Transverse colon (tissue), 4 donors: ENCODE results near the gene THAP6. TPM values are rescaled to one million over a fixed set of nuclear protein-coding genes. Genes with fewer than 3 reads are reported as not detected.

Source experiments
- DNase-seq: peaks from one replicate; pipeline ENCODE4 v3.0.0-alpha.2; 2019
- H3K27ac ChIP-seq, 4 donors: fragments of 200-600 bp; sonication (generic); 2 replicates each; pipeline ENCODE4 v1.5.1; 2016 to 2018; ENCODE audit warnings: inconsistent platforms in 4 of 4
- H3K27me3 ChIP-seq: fragments of 200-600 bp; sonication (generic); 2 replicates; pipeline ENCODE4 v1.5.1; 2017; ENCODE audit warnings: inconsistent platforms
- H3K36me3 ChIP-seq, 4 donors: fragments of 200-600 bp; sonication (generic); 2 replicates each; pipeline ENCODE4 v1.5.1; 2017 to 2019; ENCODE audit warnings: inconsistent platforms in 4 of 4
- H3K4me1 ChIP-seq, 4 donors: fragments of 200-600 bp; sonication (generic); 2 replicates each; pipeline ENCODE4 v1.5.1; 2017 to 2020; ENCODE audit warnings: inconsistent platforms in 4 of 4
- H3K4me3 ChIP-seq, 4 donors: fragments of 200-600 bp; sonication (generic); 1 replicate in 1 of 4; 2 replicates in 3 of 4; pipeline versions ENCODE4 v1.5.1 to v1.6.1; 2017 to 2019; ENCODE audit warnings: inconsistent platforms in 4 of 4
- H3K9me3 ChIP-seq, 2 donors: fragments of 200-600 bp; sonication (generic); 2 replicates each; pipeline ENCODE4 v1.5.1; 2017 to 2019; ENCODE audit warnings: inconsistent platforms in 2 of 2
- CTCF ChIP-seq, 5 experiments: fragments of 200-600 bp in 3 of 5; fragments of 450-650 bp in 2 of 5; sonication (generic) in 3 of 5; IDR thresholded peaks; 1 replicate in 2 of 5; 2 replicates in 3 of 5; pipeline ENCODE4 v1.5.1; 2016 to 2017; ENCODE audit warnings: antibody characterized with exemption in 5 of 5, inconsistent platforms in 3 of 5, mild to moderate bottlenecking in 2 of 5, moderate library complexity in 1 of 5
- EP300 ChIP-seq: sonication (generic); formaldehyde crosslinking; IDR thresholded peaks from one replicate; pipeline ENCODE4 v1.6.1; 2017; ENCODE audit warnings: antibody characterized with exemption, low read depth
- POLR2A ChIP-seq: fragments of 450-650 bp; IDR thresholded peaks from one replicate; pipeline ENCODE4 v1.6.1; 2016; ENCODE audit warnings: antibody characterized with exemption, mild to moderate bottlenecking, moderate library complexity
- POLR2AphosphoS5 ChIP-seq, 3 donors: sonication (generic); formaldehyde crosslinking; IDR thresholded peaks; one replicate each; pipeline ENCODE4 v1.6.1; 2016; ENCODE audit warnings: antibody characterized with exemption in 3 of 3
- WGBS, 2 donors: methylation state at CpG; one replicate each; pipeline ENCODE4 v1.1.5; 2018; ENCODE audit warnings: low coverage in 1 of 2; 5-methylcytosine and 5-hydroxymethylcytosine counted together
- in situ Hi-C, 4 donors: fragments of 200-750 bp; cut with MboI; loops; one replicate each; pipeline versions ENCODE4 v1.15.0 to v1.15.1; 2017; ENCODE audit warnings: low sequenced_read_pairs in 3 of 4, low pct_ligation_motif_present in 1 of 4, low pct_unique_long_range_greater_than_20kb in 1 of 4
- intact Hi-C: fragments of 100-400 bp; cut with DNase I; formaldehyde crosslinking; loops from one replicate; pipeline ENCODE4 v1.15.1; 2023; ENCODE audit warnings: low total_unique reads
- total RNA-seq, 4 donors: library from RNA; depleted of rRNA; stranded (reverse); fragments of >200 nt; gene quantifications; one replicate each; pipeline ENCODE4 v1.1.0, GENCODE V29; 2016

The THAP6 gene
- total RNA-seq, 4 donors from 2014 or later = 16.8 to 39.6 (median 27.6) TPM

- H3K9me3 ChIP-seq = no peaks in the 10 kb centered on the region
- intact Hi-C loops = no loop called here
- H3K4me1 ChIP-seq = no peaks in the 10 kb centered on the region
- TF ChIP-seq EP300 = no peak
- TF ChIP-seq POLR2A = no peak
- TF ChIP-seq CTCF (IDR thresholded peaks at IDR 0.05) = no peak
- TF ChIP-seq POLR2AphosphoS5 (IDR thresholded peaks at IDR 0.05) = no peak
- H3K36me3 ChIP-seq = no peaks in the 10 kb centered on the region
- DNase-seq = no peak
- WGBS, 2 donors = 79 to 83% methylated on average over 4 to 8 of the region's 8 CpGs
- H3K4me3 ChIP-seq = no peak overlapping the region
- H3K27me3 ChIP-seq = no peaks in the 10 kb centered on the region
- in situ Hi-C loops = no loop called here
- no peak overlapping the region for H3K27ac ChIP-seq
Measured at GRCh38 chr4:75557696-75558095, 43.4 kb downstream of the THAP6 start.

GRCh38 chr4:75561789-75562188, 47.5 kb downstream of the THAP6 start:
- intact Hi-C loops = no loop called here
- H3K27me3 ChIP-seq = no peaks in the 10 kb centered on the region
- H3K9me3 ChIP-seq = no peaks in the 10 kb centered on the region
- H3K27ac ChIP-seq = no peak overlapping the region
- DNase-seq = no peak
- in situ Hi-C loops = loop anchor here in 1 of 4 donors (10.0 kb wide), 1 partner anchor 293 kb away; no protein-coding TSS in a partner anchor
- no peaks in the 10 kb centered on the region for H3K4me1 ChIP-seq
- TF ChIP-seq POLR2AphosphoS5 (IDR thresholded peaks at IDR 0.05) (no peak), POLR2A (no peak), EP300 (no peak), CTCF (IDR thresholded peaks at IDR 0.05) (no peak)
- WGBS, 2 donors = 86 to 93% methylated on average over 3 to 8 of the region's 8 CpGs
- H3K36me3 ChIP-seq = no peaks in the 10 kb centered on the region
- no peak overlapping the region for H3K4me3 ChIP-seq

- Histone ChIP-seq H3K4me1 (no peaks in the 10 kb centered on the region), H3K27ac (no peak overlapping the region), H3K4me3 (no peak overlapping the region), H3K27me3 (no peaks in the 10 kb centered on the region), H3K36me3 (no peaks in the 10 kb centered on the region), H3K9me3 (no peaks in the 10 kb centered on the region)
- no peak for DNase-seq
- WGBS, 2 donors = 89 to 91% methylated on average over 8 to 11 of the region's 11 CpGs
- in situ Hi-C loops (loop anchor here in 1 of 4 donors (10.0 kb wide), 1 partner anchor 291 kb away; no protein-coding TSS in a partner anchor), intact Hi-C loops (no loop called here)
- TF ChIP-seq EP300 = no peak
- TF ChIP-seq POLR2A = no peak
- no peak for TF ChIP-seq CTCF (IDR thresholded peaks at IDR 0.05)
- TF ChIP-seq POLR2AphosphoS5 (IDR thresholded peaks at IDR 0.05) = no peak
Measured at GRCh38 chr4:75564023-75564422, 49.8 kb downstream of the THAP6 start.

- in situ Hi-C loops = loop anchor here in 1 of 4 donors (10.0 kb wide), 1 partner anchor 289 kb away; no protein-coding TSS in a partner anchor
- TF ChIP-seq POLR2A = no peak
- no peak for TF ChIP-seq EP300
- no peak for TF ChIP-seq CTCF (IDR thresholded peaks at IDR 0.05)
- no peak for TF ChIP-seq POLR2AphosphoS5 (IDR thresholded peaks at IDR 0.05)
- intact Hi-C loops = no loop called here
Measured at GRCh38 chr4:75565481-75565880, 51.2 kb downstream of the THAP6 start.

More at GRCh38 chr4:75565481-75565880, 51.2 kb downstream of the THAP6 start:
- no peak overlapping the region for H3K4me3 ChIP-seq
- H3K9me3 ChIP-seq = no peaks in the 10 kb centered on the region
- no peak for DNase-seq
- H3K4me1 ChIP-seq = no peaks in the 10 kb centered on the region
- no peak overlapping the region for H3K27ac ChIP-seq
- no peaks in the 10 kb centered on the region for H3K36me3 ChIP-seq
- no peaks in the 10 kb centered on the region for H3K27me3 ChIP-seq
